DOHH2 (cell line): Measurements from ENCODE around the gene CRADD.

Experiments used
- EZH2phosphoT487 ChIP-seq: fragments of 200-600 bp; sonication (generic); IDR thresholded peaks from 2 replicates; pipeline ENCODE4 v1.6.1; 2017; ENCODE audit warnings: borderline replicate concordance, mild to moderate bottlenecking, antibody characterized with exemption, low read length, moderate library complexity, mixed read lengths
- TF ChIP-seq, protein P1 (sequence below): fragments of 200-600 bp; sonication (generic); IDR thresholded peaks from one replicate; pipeline ENCODE4 v1.5.1; 2014; ENCODE audit warnings: antibody characterized with exemption, mild to moderate bottlenecking, low read depth, low read length; ENCODE audit not compliant: poor library complexity, severe bottlenecking

DNA sequence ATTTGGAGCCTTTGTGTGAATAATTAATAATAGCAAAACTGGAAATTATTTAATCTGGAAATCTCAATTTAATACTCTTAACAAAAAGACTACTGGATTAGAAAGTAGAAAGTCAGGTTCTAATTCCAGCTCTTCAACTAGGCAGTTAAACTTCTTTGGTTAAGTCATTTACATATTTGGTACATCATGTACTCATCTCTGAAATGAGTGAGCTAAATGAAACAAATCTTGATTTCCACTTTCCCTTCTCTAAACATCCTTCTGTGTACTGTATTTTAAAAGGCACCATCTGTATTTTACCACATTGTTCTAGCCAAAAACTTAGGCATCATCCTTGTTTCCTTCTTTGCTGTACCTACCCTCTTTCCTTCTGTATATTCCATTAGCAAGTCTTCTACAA is 26.9 kb downstream of the CRADD start:
- TF ChIP-seq, protein P1, sequence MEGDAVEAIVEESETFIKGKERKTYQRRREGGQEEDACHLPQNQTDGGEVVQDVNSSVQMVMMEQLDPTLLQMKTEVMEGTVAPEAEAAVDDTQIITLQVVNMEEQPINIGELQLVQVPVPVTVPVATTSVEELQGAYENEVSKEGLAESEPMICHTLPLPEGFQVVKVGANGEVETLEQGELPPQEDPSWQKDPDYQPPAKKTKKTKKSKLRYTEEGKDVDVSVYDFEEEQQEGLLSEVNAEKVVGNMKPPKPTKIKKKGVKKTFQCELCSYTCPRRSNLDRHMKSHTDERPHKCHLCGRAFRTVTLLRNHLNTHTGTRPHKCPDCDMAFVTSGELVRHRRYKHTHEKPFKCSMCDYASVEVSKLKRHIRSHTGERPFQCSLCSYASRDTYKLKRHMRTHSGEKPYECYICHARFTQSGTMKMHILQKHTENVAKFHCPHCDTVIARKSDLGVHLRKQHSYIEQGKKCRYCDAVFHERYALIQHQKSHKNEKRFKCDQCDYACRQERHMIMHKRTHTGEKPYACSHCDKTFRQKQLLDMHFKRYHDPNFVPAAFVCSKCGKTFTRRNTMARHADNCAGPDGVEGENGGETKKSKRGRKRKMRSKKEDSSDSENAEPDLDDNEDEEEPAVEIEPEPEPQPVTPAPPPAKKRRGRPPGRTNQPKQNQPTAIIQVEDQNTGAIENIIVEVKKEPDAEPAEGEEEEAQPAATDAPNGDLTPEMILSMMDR: no peak
- no peak for TF ChIP-seq EZH2phosphoT487
